ENCODE measurements around the gene RNF151. TPM values are rescaled to one million over a fixed set of nuclear protein-coding genes. Genes with fewer than 3 reads are reported as not detected.

Gene RNF151
- total RNA-seq, 4 donors from 2014 or later = not detected

- Histone ChIP-seq H3K4me1 (peaks cover 51% of the 10 kb centered on the region), H3K27me3 (peaks cover 30% of the 10 kb centered on the region), H3K4me3 (peak overlapping the region; percentile 41), H3K36me3 (peaks cover 46% of the 10 kb centered on the region), H3K9me3 (no peaks in the 10 kb centered on the region), H3K27ac (peak overlapping the region; percentile 43)
- 61% methylated on average over 7 of the region's 37 CpGs for WGBS
- TF ChIP-seq POLR2A (IDR thresholded peaks at IDR 0.05) (no peak), EP300 (IDR thresholded peaks at IDR 0.05) (no peak), POLR2AphosphoS5 (IDR thresholded peaks at IDR 0.05) (no peak), CTCF (IDR thresholded peaks at IDR 0.05) (no peak)
- no peak for DNase-seq (ENCODE audit: low spot score in 2 of 2)
Observed at GRCh38 chr16:1978476-1979120, 11.9 kb downstream of the RNF151 start.

GRCh38 chr16:1979271-1980029 lies 12.8 kb downstream of the RNF151 start:
- 19% methylated on average over 26 of the region's 70 CpGs for WGBS
- TF ChIP-seq POLR2A (IDR thresholded peaks at IDR 0.05) (no peak), POLR2AphosphoS5 (IDR thresholded peaks at IDR 0.05) (no peak), EP300 (IDR thresholded peaks at IDR 0.05) (no peak), CTCF (IDR thresholded peaks at IDR 0.05) (no peak)
- Histone ChIP-seq H3K36me3 (peaks cover 41% of the 10 kb centered on the region), H3K9me3 (no peaks in the 10 kb centered on the region), H3K4me3 (peak overlapping the region; percentile 41), H3K4me1 (peaks cover 50% of the 10 kb centered on the region), H3K27ac (peak overlapping the region; percentile 43), H3K27me3 (peaks cover 30% of the 10 kb centered on the region)
- no peak for DNase-seq (ENCODE audit: low spot score in 2 of 2)

GRCh38 chr16:1980030-1980769 lies 13.5 kb downstream of the RNF151 start:
- TF ChIP-seq POLR2AphosphoS5 (IDR thresholded peaks at IDR 0.05) (no peak), CTCF (IDR thresholded peaks at IDR 0.05) (no peak), EP300 (IDR thresholded peaks at IDR 0.05) (no peak), POLR2A (IDR thresholded peaks at IDR 0.05) (no peak)
- Histone ChIP-seq H3K4me1 (peaks cover 57% of the 10 kb centered on the region), H3K36me3 (peaks cover 33% of the 10 kb centered on the region), H3K27ac (no peak overlapping the region), H3K27me3 (peaks cover 30% of the 10 kb centered on the region), H3K4me3 (peak overlapping the region; percentile 41), H3K9me3 (no peaks in the 10 kb centered on the region)
- no peak for DNase-seq (ENCODE audit: low spot score in 2 of 2)
- 9% methylated on average over 19 of the region's 53 CpGs for WGBS

- TF ChIP-seq POLR2A (IDR thresholded peaks at IDR 0.05) (no peak), POLR2AphosphoS5 (IDR thresholded peaks at IDR 0.05) (no peak), CTCF (IDR thresholded peaks at IDR 0.05) (no peak), EP300 (IDR thresholded peaks at IDR 0.05) (no peak)
- DNase-seq (ENCODE audit: low spot score in 2 of 2) = no peak
- H3K27me3 ChIP-seq = peaks cover 30% of the 10 kb centered on the region
- no peaks in the 10 kb centered on the region for H3K9me3 ChIP-seq
- 14% methylated on average over 7 of the region's 16 CpGs for WGBS
- peaks cover 62% of the 10 kb centered on the region for H3K4me1 ChIP-seq
- H3K4me3 ChIP-seq = no peak overlapping the region
- no peak overlapping the region for H3K27ac ChIP-seq
- peaks cover 31% of the 10 kb centered on the region for H3K36me3 ChIP-seq
Observed at GRCh38 chr16:1980770-1981087, 14.1 kb downstream of the RNF151 start.

GRCh38 chr16:1981398-1981836 lies 14.8 kb downstream of the RNF151 start, which contains the start of gene NOXO1:
NOXO1 (minus strand) TSS chr16:1981469; CDS start chr16:1981179, 290 bp downstream.
- Histone ChIP-seq H3K4me1 (peaks cover 66% of the 10 kb centered on the region), H3K36me3 (peaks cover 31% of the 10 kb centered on the region), H3K27me3 (peaks cover 30% of the 10 kb centered on the region), H3K4me3 (no peak within 1 kb of the TSS), H3K27ac (no peak within 1 kb of the TSS), H3K9me3 (no peaks in the 10 kb centered on the region)
- WGBS = 37% methylated on average over 6 of the region's 6 CpGs
- TF ChIP-seq EP300 (IDR thresholded peaks at IDR 0.05) (no peak), POLR2AphosphoS5 (IDR thresholded peaks at IDR 0.05) (no peak), CTCF (IDR thresholded peaks at IDR 0.05) (no peak), POLR2A (IDR thresholded peaks at IDR 0.05) (no peak)
- DNase-seq (ENCODE audit: low spot score in 2 of 2) = no peak

Measured in suprapubic skin (tissue), 4 donors.